HL-60/S4 treated with phorbol 12-myristate 13-acetate at 8.2 ng/mL for 4 days and 3 days (cell line): ENCODE measurements around the gene ZMAT2.

Experiments
- in situ Hi-C: fragments of 300-500 bp; cut with MboI; formaldehyde crosslinking; loops from 2 replicates; pipeline ENCODE4 v1.15.0; 2022; ENCODE audit warnings: low sequenced_read_pairs

The ZMAT2 gene

GRCh38 chr5:140707812-140708211, 7.6 kb downstream of the ZMAT2 start:
- in situ Hi-C loops = loop anchor here (25.0 kb wide), 2 partner anchors 346 to 471 kb away; partner anchors contain the start of gene SLC4A9

GRCh38 chr5:140708787-140709186, 8.5 kb downstream of the ZMAT2 start:
- in situ Hi-C loops = loop anchor here (25.0 kb wide), 2 partner anchors 346 to 471 kb away; partner anchors contain the start of gene SLC4A9

GRCh38 chr5:140710899-140711552, 10.8 kb downstream of the ZMAT2 start:
- in situ Hi-C loops = loop anchor here (25.0 kb wide), 2 partner anchors 349 to 474 kb away; partner anchors contain the start of gene SLC4A9

- in situ Hi-C loops = loop anchor here (25.0 kb wide), 2 partner anchors 349 to 474 kb away; partner anchors contain the start of gene SLC4A9
Measured at GRCh38 chr5:140711794-140712193, 11.5 kb downstream of the ZMAT2 start.

- in situ Hi-C loops = loop anchor here (25.0 kb wide), 2 partner anchors 351 to 476 kb away; partner anchors contain the start of gene SLC4A9
Measured at GRCh38 chr5:140713562-140714094, 13.4 kb downstream of the ZMAT2 start.

GRCh38 chr5:140716238-140716637, 16.0 kb downstream of the ZMAT2 start:
- in situ Hi-C loops = loop anchor here (25.0 kb wide), 2 partner anchors 354 to 479 kb away; partner anchors contain the start of gene SLC4A9

GRCh38 chr5:140718266-140718592, 18.0 kb downstream of the ZMAT2 start:
- in situ Hi-C loops = loop anchor here (25.0 kb wide), 2 partner anchors 356 to 481 kb away; partner anchors contain the start of gene SLC4A9

- in situ Hi-C loops = loop anchor here (25.0 kb wide), 2 partner anchors 358 to 483 kb away; partner anchors contain the start of gene SLC4A9
Measured at GRCh38 chr5:140720738-140721137, 20.5 kb downstream of the ZMAT2 start.

GRCh38 chr5:140721395-140721794, 21.1 kb downstream of the ZMAT2 start:
- in situ Hi-C loops = loop anchor here (25.0 kb wide), 2 partner anchors 359 to 484 kb away; partner anchors contain the start of gene SLC4A9

- in situ Hi-C loops = no loop called here
Measured at GRCh38 chr5:140725799-140726471, 25.7 kb downstream of the ZMAT2 start.

- in situ Hi-C loops = no loop called here
Measured at GRCh38 chr5:140733098-140733497, 32.9 kb downstream of the ZMAT2 start.

- in situ Hi-C loops = no loop called here
Measured at GRCh38 chr5:140734354-140734753, 34.1 kb downstream of the ZMAT2 start.

GRCh38 chr5:140737486-140737885, 37.2 kb downstream of the ZMAT2 start:
- in situ Hi-C loops = no loop called here

- in situ Hi-C loops = no loop called here
Measured at GRCh38 chr5:140741967-140742366, 41.7 kb downstream of the ZMAT2 start.

- in situ Hi-C loops = no loop called here
Measured at GRCh38 chr5:140753561-140753960, 53.3 kb downstream of the ZMAT2 start.
